ENCODE measurements around the gene MOGAT2. TPM values are rescaled to one million over a fixed set of nuclear protein-coding genes. Genes with fewer than 3 reads are reported as not detected.

The MOGAT2 gene
- polyA plus RNA-seq, 1 of the 3 experiments (the other 2 are of a cell fraction) = 0.03 TPM

DNA sequence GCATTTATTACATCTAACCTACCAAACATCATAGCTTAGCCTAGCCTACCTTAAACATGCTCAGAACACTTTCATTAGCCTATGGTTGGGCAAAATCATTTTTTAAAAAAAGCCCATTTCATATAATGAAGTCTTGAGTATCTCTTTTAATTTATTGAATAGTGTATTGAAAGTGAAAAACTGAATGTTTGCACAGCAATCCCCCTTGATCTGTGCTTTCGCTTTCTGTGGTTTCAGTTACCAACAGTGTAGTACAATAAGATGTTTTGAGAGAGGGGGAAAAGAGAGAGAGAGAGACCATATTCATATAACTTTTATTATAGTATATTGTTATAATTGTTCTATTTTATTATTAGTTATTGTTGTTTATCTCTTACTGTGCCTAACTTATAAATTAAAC is 40.4 kb upstream of the MOGAT2 start:
- Histone ChIP-seq H3K4me3 (ENCODE audit: low read depth in 2 of 2, low read length in 1 of 2) (no peak overlapping the region), H3K9ac (no peak overlapping the region), H3K9me3 (0 out of 2 replicates have a peak, but pooled peaks cover 3% of the 10 kb centered on the region), H2AFZ (ENCODE audit: low read depth) (no peak overlapping the region), H3K4me1 (ENCODE audit: control insufficient read depth in 1 of 2, insufficient read depth in 2 of 2, low read depth in 1 of 2, low read length in 1 of 2) (no peaks in the 10 kb centered on the region), H3K36me3 (replicated peaks in 1 of 2; ENCODE audit: control insufficient read depth in 1 of 2, insufficient read depth in 2 of 2, low read length in 1 of 2) (no peaks in the 10 kb centered on the region), H3K79me2 (ENCODE audit: insufficient read depth) (no peaks in the 10 kb centered on the region), H3F3A (replicated peaks; ENCODE audit: insufficient read depth) (no peaks in the 10 kb centered on the region), H3K27me3 (ENCODE audit: insufficient read depth) (no peaks in the 10 kb centered on the region; the same call in 1 of the 2 replicates), H4K20me1 (ENCODE audit: insufficient read depth) (no peaks in the 10 kb centered on the region), H3K9me2 (no peaks in the 10 kb centered on the region), H3K4me2 (no peak overlapping the region), H3K27ac (ENCODE audit: low read depth in 2 of 2, low read length in 1 of 2) (no peak overlapping the region)
- DNase-seq = no peak
- TF ChIP-seq ZBTB33 (IDR thresholded peaks at IDR 0.05; ENCODE audit: borderline replicate concordance, low read depth) (no peak), SIN3A (IDR thresholded peaks at IDR 0.05; ENCODE audit: borderline replicate concordance, low read depth, low read length) (no peak), RXRA (IDR thresholded peaks at IDR 0.05; ENCODE audit: borderline replicate concordance, low read depth) (no peak), EZH2phosphoT487 (IDR thresholded peaks at IDR 0.05; ENCODE audit: borderline replicate concordance, low read depth) (no peak), GABPA (IDR thresholded peaks at IDR 0.05; ENCODE audit: low read depth) (no peak), FOXJ3 (CRISPR knock-in tag; IDR thresholded peaks at IDR 0.05) (no peak), FOXM1 (IDR thresholded peaks at IDR 0.05; ENCODE audit: low read depth) (no peak), EP300 (IDR thresholded peaks at IDR 0.05; ENCODE audit: borderline replicate concordance in 1 of 2, low read depth in 1 of 2, low read length in 1 of 2) (no peak), CTCF (IDR thresholded peaks at IDR 0.05) (no peak), NFIC (IDR thresholded peaks at IDR 0.05; ENCODE audit: borderline replicate concordance) (no peak), CHD2 (IDR thresholded peaks at IDR 0.05; ENCODE audit: low read length, partially characterized antibody) (no peak), RCOR1 (IDR thresholded peaks at IDR 0.05; ENCODE audit: low read length) (no peak), RAD21 (IDR thresholded peaks at IDR 0.05; ENCODE audit: low read length) (no peak), MXI1 (IDR thresholded peaks at IDR 0.05; ENCODE audit: low read depth, low read length) (no peak), FOSL2 (IDR thresholded peaks at IDR 0.05; ENCODE audit: borderline replicate concordance, low read depth) (no peak)
- TF ChIP-seq, protein P1, sequence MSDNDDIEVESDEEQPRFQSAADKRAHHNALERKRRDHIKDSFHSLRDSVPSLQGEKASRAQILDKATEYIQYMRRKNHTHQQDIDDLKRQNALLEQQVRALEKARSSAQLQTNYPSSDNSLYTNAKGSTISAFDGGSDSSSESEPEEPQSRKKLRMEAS (IDR thresholded peaks at IDR 0.05; ENCODE audit: low read depth) = no peak
- TF ChIP-seq, protein P2, sequence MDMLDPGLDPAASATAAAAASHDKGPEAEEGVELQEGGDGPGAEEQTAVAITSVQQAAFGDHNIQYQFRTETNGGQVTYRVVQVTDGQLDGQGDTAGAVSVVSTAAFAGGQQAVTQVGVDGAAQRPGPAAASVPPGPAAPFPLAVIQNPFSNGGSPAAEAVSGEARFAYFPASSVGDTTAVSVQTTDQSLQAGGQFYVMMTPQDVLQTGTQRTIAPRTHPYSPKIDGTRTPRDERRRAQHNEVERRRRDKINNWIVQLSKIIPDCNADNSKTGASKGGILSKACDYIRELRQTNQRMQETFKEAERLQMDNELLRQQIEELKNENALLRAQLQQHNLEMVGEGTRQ (IDR thresholded peaks at IDR 0.05; ENCODE audit: borderline replicate concordance, low read depth, low read length) = no peak
- TF ChIP-seq, protein P3, sequence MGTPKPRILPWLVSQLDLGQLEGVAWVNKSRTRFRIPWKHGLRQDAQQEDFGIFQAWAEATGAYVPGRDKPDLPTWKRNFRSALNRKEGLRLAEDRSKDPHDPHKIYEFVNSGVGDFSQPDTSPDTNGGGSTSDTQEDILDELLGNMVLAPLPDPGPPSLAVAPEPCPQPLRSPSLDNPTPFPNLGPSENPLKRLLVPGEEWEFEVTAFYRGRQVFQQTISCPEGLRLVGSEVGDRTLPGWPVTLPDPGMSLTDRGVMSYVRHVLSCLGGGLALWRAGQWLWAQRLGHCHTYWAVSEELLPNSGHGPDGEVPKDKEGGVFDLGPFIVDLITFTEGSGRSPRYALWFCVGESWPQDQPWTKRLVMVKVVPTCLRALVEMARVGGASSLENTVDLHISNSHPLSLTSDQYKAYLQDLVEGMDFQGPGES (IDR thresholded peaks at IDR 0.05; ENCODE audit: low read depth, low read length) = no peak
- TF ChIP-seq, protein P4, sequence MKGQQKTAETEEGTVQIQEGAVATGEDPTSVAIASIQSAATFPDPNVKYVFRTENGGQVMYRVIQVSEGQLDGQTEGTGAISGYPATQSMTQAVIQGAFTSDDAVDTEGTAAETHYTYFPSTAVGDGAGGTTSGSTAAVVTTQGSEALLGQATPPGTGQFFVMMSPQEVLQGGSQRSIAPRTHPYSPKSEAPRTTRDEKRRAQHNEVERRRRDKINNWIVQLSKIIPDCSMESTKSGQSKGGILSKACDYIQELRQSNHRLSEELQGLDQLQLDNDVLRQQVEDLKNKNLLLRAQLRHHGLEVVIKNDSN (IDR thresholded peaks at IDR 0.05; ENCODE audit: borderline replicate concordance, low read depth) = no peak
- ChIA-PET CTCF (interaction anchor here (0.6 to 1.9 kb wide), 3 partner anchors 29 to 187 kb away, joined by 3 to 5 read pairs (median 3); no protein-coding TSS in a partner anchor), POLR2A (no interaction called here)
- 84% methylated on average over 1 of the region's 1 CpG for WGBS (ENCODE audit: low lambda C conversion rate)

All from SK-N-SH (cell line).